ENCODE data around the gene PITPNM1. TPM values are rescaled to one million over a fixed set of nuclear protein-coding genes. Genes with fewer than 3 reads are reported as not detected.

The PITPNM1 gene
- total RNA-seq, 1 donor from 2014 or later = 71.5 TPM

GRCh38 chr11:67451658-67451976 lies 53.5 kb downstream of the PITPNM1 start:
- FAIRE-seq = no peak
- H3K27ac ChIP-seq (ENCODE audit: low read depth, low read length) = no peak overlapping the region
- peak overlapping the region; percentile 66 for H3K27ac Mint-ChIP-seq (ENCODE audit: unreplicated experiment)

GRCh38 chr11:67450796-67451657 lies 54.1 kb downstream of the PITPNM1 start:
- Histone ChIP-seq H3K4me1 (ENCODE audit: insufficient read depth, low read length) (no peaks in the 10 kb centered on the region), H3K27ac (ENCODE audit: low read depth, low read length) (no peak overlapping the region), H3K9me3 (ENCODE audit: insufficient read depth, low read depth, low read length) (no peaks in the 10 kb centered on the region), H3K36me3 (ENCODE audit: insufficient read depth, low read length) (no peaks in the 10 kb centered on the region), H3K9ac (ENCODE audit: low read length) (no peak overlapping the region), H3K27me3 (ENCODE audit: insufficient read depth, low read length) (no peaks in the 10 kb centered on the region), H3K4me2 (ENCODE audit: low read length) (no peak overlapping the region), H3K79me2 (ENCODE audit: insufficient read depth, low read length) (no peaks in the 10 kb centered on the region), H2AFZ (ENCODE audit: low read depth, low read length) (no peak overlapping the region), H4K20me1 (ENCODE audit: insufficient read depth, low read length) (no peaks in the 10 kb centered on the region), H3K4me3 (ENCODE audit: insufficient read depth, low read depth, low read length) (no peak overlapping the region)
- Mint-ChIP-seq H3K4me3 (ENCODE audit: unreplicated experiment) (no peak overlapping the region), H3K27me3 (ENCODE audit: low read depth, unreplicated experiment) (peaks cover 11% of the 10 kb centered on the region), H3K4me1 (ENCODE audit: low read depth, unreplicated experiment) (no peaks in the 10 kb centered on the region), H3K36me3 (ENCODE audit: low read depth, unreplicated experiment) (peaks cover 3% of the 10 kb centered on the region), H3K27ac (ENCODE audit: unreplicated experiment) (peak overlapping the region; percentile 66), H3K9me3 (ENCODE audit: unreplicated experiment) (no peaks in the 10 kb centered on the region)
- no peak for DNase-seq (ENCODE audit: low read depth)
- TF ChIP-seq EZH2 (IDR thresholded peaks at IDR 0.05; ENCODE audit: insufficient read depth, low read length) (no peak), CTCF (IDR thresholded peaks at IDR 0.05; ENCODE audit: insufficient read depth, low read depth, low read length) (no peak)
- FAIRE-seq = no peak

More at GRCh38 chr11:67451658-67451976, 53.5 kb downstream of the PITPNM1 start:
- Histone ChIP-seq H3K36me3 (ENCODE audit: insufficient read depth, low read length) (no peaks in the 10 kb centered on the region), H4K20me1 (ENCODE audit: insufficient read depth, low read length) (no peaks in the 10 kb centered on the region), H2AFZ (ENCODE audit: low read depth, low read length) (no peak overlapping the region), H3K79me2 (ENCODE audit: insufficient read depth, low read length) (no peaks in the 10 kb centered on the region), H3K9me3 (ENCODE audit: insufficient read depth, low read depth, low read length) (no peaks in the 10 kb centered on the region), H3K4me2 (ENCODE audit: low read length) (no peak overlapping the region), H3K4me1 (ENCODE audit: insufficient read depth, low read length) (no peaks in the 10 kb centered on the region), H3K9ac (ENCODE audit: low read length) (no peak overlapping the region), H3K27me3 (ENCODE audit: insufficient read depth, low read length) (no peaks in the 10 kb centered on the region), H3K4me3 (ENCODE audit: insufficient read depth, low read depth, low read length) (no peak overlapping the region)
- TF ChIP-seq CTCF (IDR thresholded peaks at IDR 0.05; ENCODE audit: insufficient read depth, low read depth, low read length) (no peak), EZH2 (IDR thresholded peaks at IDR 0.05; ENCODE audit: insufficient read depth, low read length) (no peak)
- H3K9me3 Mint-ChIP-seq (ENCODE audit: unreplicated experiment) = no peaks in the 10 kb centered on the region
- no peak overlapping the region for H3K4me3 Mint-ChIP-seq (ENCODE audit: unreplicated experiment)
- H3K36me3 Mint-ChIP-seq (ENCODE audit: low read depth, unreplicated experiment) = peaks cover 3% of the 10 kb centered on the region
- DNase-seq (ENCODE audit: low read depth) = no peak
- H3K27me3 Mint-ChIP-seq (ENCODE audit: low read depth, unreplicated experiment) = peaks cover 10% of the 10 kb centered on the region
- H3K4me1 Mint-ChIP-seq (ENCODE audit: low read depth, unreplicated experiment) = no peaks in the 10 kb centered on the region

Measured in astrocyte (in vitro differentiated cells and primary cell).